GM23248 (cell line): ENCODE measurements around the gene KHDRBS2. TPM values are rescaled to one million over a fixed set of nuclear protein-coding genes. Genes with fewer than 3 reads are reported as not detected.

ENCODE experiments used
- DNase-seq: peaks from one replicate; pipeline ENCODE4 v3.0.0-alpha.2; 2015
- H2AFZ ChIP-seq: fragments of 200-600 bp; sonication (generic); 2 replicates; pipeline ENCODE4 v1.6.1; 2016; ENCODE audit warnings: antibody characterized with exemption
- H3F3A ChIP-seq: fragments of 200-600 bp; sonication (generic); 2 replicates; pipeline ENCODE4 v1.6.1; 2016; ENCODE audit warnings: mild to moderate bottlenecking, antibody characterized with exemption, mixed run types; ENCODE audit not compliant: insufficient read depth
- H3K27ac ChIP-seq: fragments of 200-600 bp; sonication (generic); 2 replicates; pipeline ENCODE4 v1.5.1; 2016; ENCODE audit warnings: mild to moderate bottlenecking
- H3K27me3 ChIP-seq: fragments of 200-600 bp; sonication (generic); replicated peaks from 2 replicates; pipeline ENCODE4 v1.6.1; 2016; ENCODE audit warnings: mild to moderate bottlenecking; ENCODE audit not compliant: insufficient read depth
- H3K36me3 ChIP-seq: fragments of 200-600 bp; sonication (generic); 2 replicates; pipeline ENCODE4 v1.6.1; 2016; ENCODE audit warnings: low read depth, mild to moderate bottlenecking
- H3K4me1 ChIP-seq: fragments of 200-600 bp; sonication (generic); 2 replicates; pipeline ENCODE4 v1.6.1; 2016; ENCODE audit warnings: mild to moderate bottlenecking; ENCODE audit not compliant: insufficient read depth
- H3K4me2 ChIP-seq: fragments of 200-600 bp; sonication (generic); one replicate; pipeline ENCODE4 v1.6.1; 2016; ENCODE audit warnings: mild to moderate bottlenecking; ENCODE audit not compliant: unreplicated experiment
- H3K4me3 ChIP-seq: fragments of 200-600 bp; sonication (generic); 2 replicates; pipeline ENCODE4 v1.5.1; 2016; ENCODE audit warnings: mild to moderate bottlenecking
- H3K79me2 ChIP-seq: fragments of 200-600 bp; sonication (generic); 2 replicates; pipeline ENCODE4 v1.6.1; 2016; ENCODE audit warnings: mild to moderate bottlenecking; ENCODE audit not compliant: insufficient read depth
- H3K9ac ChIP-seq: fragments of 200-600 bp; sonication (generic); 2 replicates; pipeline ENCODE4 v1.6.1; 2016; ENCODE audit warnings: mild to moderate bottlenecking
- H3K9me2 ChIP-seq: fragments of 200-600 bp; sonication (generic); 2 replicates; pipeline ENCODE4 v1.6.1; 2016; ENCODE audit warnings: mixed run types, mild to moderate bottlenecking, moderate library complexity; ENCODE audit not compliant: insufficient read depth
- H3K9me3 ChIP-seq: fragments of 200-600 bp; sonication (generic); one replicate; pipeline ENCODE4 v1.6.1; 2017; ENCODE audit warnings: low read depth
- H4K20me1 ChIP-seq: fragments of 200-600 bp; sonication (generic); 2 replicates; pipeline ENCODE4 v1.6.0; 2016; ENCODE audit not compliant: insufficient read depth
- EZH2 ChIP-seq: fragments of 200-600 bp; sonication (generic); IDR thresholded peaks from 2 replicates; pipeline ENCODE4 v1.6.1; 2018; ENCODE audit warnings: antibody characterized with exemption, mild to moderate bottlenecking; ENCODE audit not compliant: insufficient read depth, poor library complexity, severe bottlenecking
- EZH2phosphoT487 ChIP-seq: fragments of 200-600 bp; sonication (generic); IDR thresholded peaks from 2 replicates; pipeline ENCODE4 v1.6.1; 2018; ENCODE audit warnings: antibody characterized with exemption, moderate library complexity, mild to moderate bottlenecking, low read depth; ENCODE audit not compliant: insufficient read depth
- WGBS, 2 experiments: methylation state at CpG; one replicate each; pipeline ENCODE4 v1.1.6; 2015 to 2017; ENCODE audit warnings: low lambda C conversion rate in 2 of 2, low coverage in 1 of 2; ENCODE audit errors: missing lambda C conversion rate in 2 of 2; 5-methylcytosine and 5-hydroxymethylcytosine counted together
- in situ Hi-C: fragments of 300-500 bp; cut with MboI; formaldehyde crosslinking; loops from 2 replicates; pipeline ENCODE4 v1.15.0; 2020
- polyA plus RNA-seq: library from polyadenylated mRNA; unstranded; fragments of >200 nt; fragmentation: Nextera tagmentation; extraction: Ambion mirVana; gene quantifications from 2 replicates; pipeline ENCODE4 v1.2.1, GENCODE V29; 2016
- total RNA-seq: library from RNA; depleted of rRNA; stranded (reverse); fragments of >200 nt; shearing (Covaris generic); gene quantifications from 2 replicates; pipeline ENCODE4 v1.2.3, GENCODE V29; 2014

Gene KHDRBS2
- total and polyA plus RNA-seq, 2 experiments from 2014 or later: not detected

DNA sequence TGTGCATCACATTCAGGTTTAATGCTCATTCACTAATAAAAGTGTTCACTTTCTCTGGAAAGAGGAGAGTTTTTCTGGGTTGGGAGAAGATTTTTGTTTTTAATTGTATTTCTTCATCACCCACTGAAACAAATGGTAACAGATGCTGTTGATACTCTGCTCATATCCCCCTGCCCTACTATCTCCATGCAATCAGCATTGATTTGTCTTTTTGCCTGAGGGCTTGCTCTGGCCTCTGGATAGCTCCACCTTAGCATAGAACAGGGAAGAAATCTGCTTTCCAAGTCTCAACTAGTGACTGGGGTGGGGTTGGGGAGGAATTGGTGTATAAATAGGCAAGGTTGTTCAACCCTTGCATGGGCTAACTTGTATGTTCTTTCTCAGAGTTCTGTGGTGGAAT, 296.4 kb downstream of the KHDRBS2 start:
- Histone ChIP-seq H3K9me2 (no peaks in the 10 kb centered on the region), H3F3A (no peaks in the 10 kb centered on the region), H3K36me3 (no peaks in the 10 kb centered on the region), H3K9me3 (no peaks in the 10 kb centered on the region), H3K27ac (no peak overlapping the region), H3K27me3 (no peaks in the 10 kb centered on the region), H3K79me2 (no peaks in the 10 kb centered on the region), H3K4me2 (no peak overlapping the region), H3K9ac (no peak overlapping the region), H2AFZ (no peak overlapping the region), H3K4me3 (no peak overlapping the region), H3K4me1 (no peaks in the 10 kb centered on the region), H4K20me1 (no peaks in the 10 kb centered on the region)
- in situ Hi-C loops: no loop called here
- DNase-seq: no peak
- TF ChIP-seq EZH2 (no peak), EZH2phosphoT487 (no peak)

DNA sequence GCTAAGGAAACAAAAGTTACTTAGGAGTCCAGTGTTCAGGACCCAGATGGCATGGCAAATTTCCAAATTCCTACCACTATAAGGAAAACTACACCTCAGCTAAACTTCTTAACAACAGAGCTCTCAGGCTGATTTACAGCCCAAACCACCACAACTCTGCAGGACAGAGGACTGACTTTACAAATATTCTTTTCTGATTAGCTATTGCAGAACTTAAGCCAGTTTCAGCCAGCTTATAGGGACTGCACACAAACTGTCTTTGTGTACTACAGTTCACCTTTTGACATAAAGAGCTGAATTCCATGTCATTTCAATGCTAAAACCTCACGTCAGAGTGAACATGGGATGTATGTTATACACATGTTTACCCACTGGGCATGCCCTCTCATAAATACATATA, 305.4 kb downstream of the KHDRBS2 start:
- H3K4me3 ChIP-seq: no peak overlapping the region
- H3K9me2 ChIP-seq: no peaks in the 10 kb centered on the region
- no peaks in the 10 kb centered on the region for H3K27me3 ChIP-seq
- no peak overlapping the region for H3K27ac ChIP-seq
- H3K9me3 ChIP-seq: peaks cover 4% of the 10 kb centered on the region
- 3 to 6% methylated on average over 1 of the region's 1 CpG for WGBS, 2 experiments
- H2AFZ ChIP-seq: no peak overlapping the region
- H3K9ac ChIP-seq: no peak overlapping the region
- in situ Hi-C loops: no loop called here
- H3K79me2 ChIP-seq: no peaks in the 10 kb centered on the region
- no peak for TF ChIP-seq EZH2
- TF ChIP-seq EZH2phosphoT487: no peak
- no peaks in the 10 kb centered on the region for H3K36me3 ChIP-seq
- H3K4me1 ChIP-seq: no peaks in the 10 kb centered on the region
- H3K4me2 ChIP-seq: no peak overlapping the region
- no peaks in the 10 kb centered on the region for H3F3A ChIP-seq
- H4K20me1 ChIP-seq: no peaks in the 10 kb centered on the region
- no peak for DNase-seq

GRCh38 chr6:61977947-61978346, 308.1 kb downstream of the KHDRBS2 start:
- no peaks in the 10 kb centered on the region for H3K9me2 ChIP-seq
- H3F3A ChIP-seq: no peaks in the 10 kb centered on the region
- H3K36me3 ChIP-seq: no peaks in the 10 kb centered on the region
- H3K9me3 ChIP-seq: peaks cover 4% of the 10 kb centered on the region
- H3K4me1 ChIP-seq: no peaks in the 10 kb centered on the region
- no peak overlapping the region for H3K9ac ChIP-seq
- in situ Hi-C loops: no loop called here
- H3K27me3 ChIP-seq: no peaks in the 10 kb centered on the region
- no peak overlapping the region for H3K4me2 ChIP-seq
- no peak for DNase-seq
- 3% methylated on average over 1 of the region's 1 CpG for WGBS, 2 experiments
- H3K4me3 ChIP-seq: no peak overlapping the region
- no peak overlapping the region for H3K27ac ChIP-seq
- H2AFZ ChIP-seq: no peak overlapping the region
- TF ChIP-seq EZH2: no peak
- no peak for TF ChIP-seq EZH2phosphoT487
- no peaks in the 10 kb centered on the region for H3K79me2 ChIP-seq
- H4K20me1 ChIP-seq: no peaks in the 10 kb centered on the region

DNA sequence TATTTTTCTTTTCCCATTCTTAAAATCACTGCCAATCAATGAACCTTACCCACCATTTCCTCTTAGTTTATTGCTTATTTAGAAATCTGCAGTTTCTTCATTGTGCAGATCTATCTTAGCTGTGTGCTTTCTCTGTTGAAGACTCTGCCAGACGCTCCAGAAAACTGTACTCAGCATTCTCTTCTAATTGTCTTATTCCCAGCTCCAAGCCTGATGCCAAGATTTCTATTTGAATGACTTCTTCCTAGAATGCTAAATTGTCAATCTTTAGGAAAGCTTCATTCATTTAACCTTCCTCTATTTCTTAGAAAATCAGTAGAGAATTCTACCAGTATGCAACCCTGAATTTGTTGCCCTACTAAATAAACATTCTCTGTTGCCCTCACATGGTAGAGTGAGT, 308.9 kb downstream of the KHDRBS2 start:
- in situ Hi-C loops: no loop called here
- WGBS, 2 experiments: 0 to 3% methylated on average over 1 of the region's 1 CpG
- no peak for DNase-seq

DNA sequence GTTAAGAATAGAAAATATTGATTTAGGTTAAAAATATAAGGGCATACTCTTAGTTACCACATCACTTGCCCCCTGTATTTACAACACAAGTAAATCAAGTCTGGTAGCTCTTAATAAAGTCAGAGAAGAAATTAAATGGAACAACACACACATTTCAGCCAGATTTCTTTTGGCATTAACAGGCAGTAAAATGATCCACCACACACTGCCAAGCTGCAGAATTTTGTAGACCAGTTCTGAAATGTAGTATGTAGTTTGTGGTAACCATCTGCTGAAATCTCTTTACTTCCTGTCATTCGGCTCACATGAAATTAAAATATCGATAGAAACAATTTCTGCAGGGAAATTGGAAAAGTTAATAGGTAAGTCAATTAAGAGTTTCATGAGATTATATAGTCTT, 326.8 kb downstream of the KHDRBS2 start:
- no peak for DNase-seq
- H3K36me3 ChIP-seq: no peaks in the 10 kb centered on the region
- H3F3A ChIP-seq: no peaks in the 10 kb centered on the region
- H3K9me2 ChIP-seq: no peaks in the 10 kb centered on the region
- no peaks in the 10 kb centered on the region for H3K4me1 ChIP-seq
- no peaks in the 10 kb centered on the region for H3K79me2 ChIP-seq
- in situ Hi-C loops: no loop called here
- TF ChIP-seq EZH2: no peak
- TF ChIP-seq EZH2phosphoT487: no peak
- H3K27ac ChIP-seq: no peak overlapping the region
- H4K20me1 ChIP-seq: no peaks in the 10 kb centered on the region
- H3K27me3 ChIP-seq: no peaks in the 10 kb centered on the region
- no peak overlapping the region for H3K9ac ChIP-seq
- H3K4me2 ChIP-seq: no peak overlapping the region
- no peak overlapping the region for H3K4me3 ChIP-seq
- WGBS, 2 experiments: 32 to 55% methylated on average over 2 of the region's 2 CpGs
- H3K9me3 ChIP-seq: no peaks in the 10 kb centered on the region
- no peak overlapping the region for H2AFZ ChIP-seq

More for the DNA sequence above, 308.9 kb downstream of the KHDRBS2 start:
- Histone ChIP-seq H3F3A (no peaks in the 10 kb centered on the region), H3K9me3 (peaks cover 4% of the 10 kb centered on the region), H3K9ac (no peak overlapping the region), H3K4me2 (no peak overlapping the region), H3K27ac (no peak overlapping the region), H4K20me1 (no peaks in the 10 kb centered on the region), H3K27me3 (no peaks in the 10 kb centered on the region), H3K36me3 (no peaks in the 10 kb centered on the region), H3K9me2 (no peaks in the 10 kb centered on the region), H2AFZ (no peak overlapping the region), H3K4me1 (no peaks in the 10 kb centered on the region), H3K4me3 (no peak overlapping the region), H3K79me2 (no peaks in the 10 kb centered on the region)
- TF ChIP-seq EZH2phosphoT487: no peak
- no peak for TF ChIP-seq EZH2
